SK-N-SH (cell line): ENCODE data around the gene LCOR. TPM values are rescaled to one million over a fixed set of nuclear protein-coding genes. Genes with fewer than 3 reads are reported as not detected.

Experiments
- CTCF ChIA-PET: fragments of 300-600, 350-600 bp; formaldehyde crosslinking; extraction: SDS; loops from one replicate; lab custom pipeline; 2021; lab: Yijun Ruan, JAX
- POLR2A ChIA-PET: fragments of 350-600 bp; sonication (Branson Sonifier 250); formaldehyde crosslinking; extraction: SDS; loops from one replicate; lab custom pipeline; 2020; ENCODE audit warnings: antibody characterized with exemption, inconsistent platforms; lab: Yijun Ruan, JAX
- DNase-seq: peaks from one replicate; pipeline ENCODE4 v3.0.0; 2012
- H2AFZ ChIP-seq: fragments of 200-600 bp; sonication (generic); 2 replicates; pipeline ENCODE4 v1.8.1; 2016; ENCODE audit warnings: antibody characterized with exemption, mild to moderate bottlenecking, low read depth
- H3F3A ChIP-seq: fragments of 200-600 bp; sonication (generic); replicated peaks from 2 replicates; pipeline ENCODE3; 2016; ENCODE audit warnings: antibody characterized with exemption, mild to moderate bottlenecking; ENCODE audit not compliant: insufficient read depth
- H3K27ac ChIP-seq, 2 experiments: fragments of 200-500 bp in 1 of 2; fragments of 200-600 bp in 1 of 2; sonication (Bioruptor generic) in 1 of 2; sonication (generic), shearing (Covaris generic) in 1 of 2; 2 replicates each; pipeline versions ENCODE4 v1.5.1 to v1.6.1; 2014 to 2016; ENCODE audit warnings: low read depth in 2 of 2, inconsistent platforms in 1 of 2, low read length in 1 of 2, mild to moderate bottlenecking in 1 of 2, mixed read lengths in 1 of 2
- H3K27me3 ChIP-seq: fragments of 200-600 bp; sonication (generic), shearing (Covaris generic); 2 replicates; pipeline ENCODE4 v1.6.1; 2016; ENCODE audit warnings: mixed run types; ENCODE audit not compliant: insufficient read depth
- H3K36me3 ChIP-seq, 2 experiments: fragments of 200-500 bp in 1 of 2; fragments of 200-600 bp in 1 of 2; sonication (Bioruptor generic) in 1 of 2; sonication (generic) in 1 of 2; replicated peaks in 1 of 2; 2 replicates each; pipeline versions ENCODE3 to v1.5.1; 2014 to 2016; ENCODE audit warnings: low read length in 1 of 2, mild to moderate bottlenecking in 1 of 2; ENCODE audit not compliant: insufficient read depth in 2 of 2, control insufficient read depth in 1 of 2
- H3K4me1 ChIP-seq, 2 experiments: fragments of 200-500 bp in 1 of 2; fragments of 200-600 bp in 1 of 2; sonication (Bioruptor generic) in 1 of 2; sonication (generic), shearing (Covaris generic) in 1 of 2; 2 replicates each; pipeline versions ENCODE4 v1.5.1 to v1.6.1; 2014 to 2016; ENCODE audit warnings: low read depth in 1 of 2, low read length in 1 of 2, mixed run types in 1 of 2; ENCODE audit not compliant: insufficient read depth in 2 of 2, control insufficient read depth in 1 of 2
- H3K4me2 ChIP-seq: fragments of 200-600 bp; sonication (generic), shearing (Covaris generic); 2 replicates; pipeline ENCODE4 v1.6.1; 2017; ENCODE audit warnings: mixed run types
- H3K4me3 ChIP-seq, 2 experiments: fragments of 200-500 bp in 1 of 2; fragments of 200-600 bp in 1 of 2; sonication (Bioruptor generic) in 1 of 2; sonication (generic), shearing (Covaris generic) in 1 of 2; 2 replicates each; pipeline versions ENCODE4 v1.5.1 to v1.8.1; 2014 to 2016; ENCODE audit warnings: low read depth in 2 of 2, inconsistent platforms in 1 of 2, low read length in 1 of 2, mild to moderate bottlenecking in 1 of 2, mixed read lengths in 1 of 2, moderate library complexity in 1 of 2
- H3K79me2 ChIP-seq: fragments of 200-600 bp; sonication (generic); 2 replicates; pipeline ENCODE4 v1.8.1; 2017; ENCODE audit warnings: mild to moderate bottlenecking; ENCODE audit not compliant: insufficient read depth
- H3K9ac ChIP-seq: fragments of 200-600 bp; sonication (generic); 2 replicates; pipeline ENCODE4 v1.6.1; 2017; ENCODE audit warnings: mixed run types
- H3K9me2 ChIP-seq: fragments of 200-600 bp; sonication (generic); 2 replicates; pipeline ENCODE4 v1.6.1; 2017; ENCODE audit warnings: mixed run types
- H3K9me3 ChIP-seq: fragments of 200-600 bp; sonication (generic); 2 replicates; pipeline ENCODE4 v1.6.1; 2017; ENCODE audit warnings: mixed run types, mild to moderate bottlenecking, moderate library complexity
- H4K20me1 ChIP-seq: fragments of 200-600 bp; sonication (generic); 2 replicates; pipeline ENCODE4 v1.6.1; 2017; ENCODE audit warnings: mild to moderate bottlenecking, mixed run types; ENCODE audit not compliant: insufficient read depth
- CTCF ChIP-seq: fragments of 200-600 bp; sonication (generic); IDR thresholded peaks from 2 replicates; pipeline ENCODE4 v1.6.1; 2017; ENCODE audit warnings: antibody characterized with exemption, mild to moderate bottlenecking, moderate library complexity
- EP300 ChIP-seq, 2 experiments: IDR thresholded peaks; 2 replicates each; pipeline versions ENCODE4 v1.4.0 to v1.6.1; 2012; ENCODE audit warnings: borderline replicate concordance in 1 of 2, low read depth in 1 of 2, low read length in 1 of 2
- EZH2phosphoT487 ChIP-seq: fragments of 200-600 bp; sonication (generic); IDR thresholded peaks from 2 replicates; pipeline ENCODE4 v1.6.1; 2017; ENCODE audit warnings: low read depth, mixed run types, mild to moderate bottlenecking, antibody characterized with exemption, moderate library complexity, borderline replicate concordance
- FOXJ3 ChIP-seq: sonication (generic); formaldehyde crosslinking; IDR thresholded peaks from 2 replicates; pipeline ENCODE4 v1.5.1; 2020; ENCODE audit warnings: mild to moderate bottlenecking, missing genetic modification reagents
- FOXM1 ChIP-seq: IDR thresholded peaks from 2 replicates; pipeline ENCODE4 v1.4.0; 2012; ENCODE audit warnings: low read depth, mild to moderate bottlenecking
- GABPA ChIP-seq: IDR thresholded peaks from 2 replicates; pipeline ENCODE4 v1.4.0; 2012; ENCODE audit warnings: low read depth, mild to moderate bottlenecking
- JUND ChIP-seq: IDR thresholded peaks from 2 replicates; pipeline ENCODE4 v1.4.0; 2012
- MXI1 ChIP-seq: IDR thresholded peaks from 2 replicates; pipeline ENCODE4 v1.6.1; 2012; ENCODE audit warnings: mild to moderate bottlenecking, low read depth, low read length, improper control_type of control experiment
- NFIC ChIP-seq: IDR thresholded peaks from 2 replicates; pipeline ENCODE4 v1.4.0; 2012; ENCODE audit warnings: borderline replicate concordance
- POLR2AphosphoS5 ChIP-seq: IDR thresholded peaks from 2 replicates; pipeline ENCODE4 v1.6.1; 2012; ENCODE audit warnings: low read depth, low read length
- RCOR1 ChIP-seq: fragments of 150-350 bp; IDR thresholded peaks from 2 replicates; pipeline ENCODE4 v1.6.1; 2017; ENCODE audit warnings: antibody characterized with exemption, low read length
- RFX5 ChIP-seq: IDR thresholded peaks from 2 replicates; pipeline ENCODE4 v1.6.1; 2012; ENCODE audit warnings: mild to moderate bottlenecking, improper control_type of control experiment, low read length
- SIN3A ChIP-seq: IDR thresholded peaks from 2 replicates; pipeline ENCODE4 v1.6.1; 2012; ENCODE audit warnings: low read depth, mild to moderate bottlenecking, low read length, moderate library complexity, borderline replicate concordance
- SMC3 ChIP-seq: IDR thresholded peaks from 2 replicates; pipeline ENCODE4 v1.6.1; 2012; ENCODE audit warnings: low read depth, low read length, improper control_type of control experiment
- TAF1 ChIP-seq: IDR thresholded peaks from 2 replicates; pipeline ENCODE4 v1.6.1; 2012; ENCODE audit warnings: low read depth, mild to moderate bottlenecking, low read length, moderate library complexity, borderline replicate concordance
- TCF12 ChIP-seq: IDR thresholded peaks from 2 replicates; pipeline ENCODE4 v1.4.0; 2012
- TEAD4 ChIP-seq: IDR thresholded peaks from 2 replicates; pipeline ENCODE4 v1.4.0; 2012; ENCODE audit warnings: mild to moderate bottlenecking, borderline replicate concordance; ENCODE audit not compliant: insufficient read depth
- YY1 ChIP-seq: IDR thresholded peaks from 2 replicates; pipeline ENCODE4 v1.4.0; 2012; ENCODE audit warnings: low read depth, mild to moderate bottlenecking
- WGBS: methylation state at CpG from one replicate; pipeline ENCODE4 v1.1.6; 2017; ENCODE audit warnings: low lambda C conversion rate; 5-methylcytosine and 5-hydroxymethylcytosine counted together
- polyA plus RNA-seq, 3 experiments: library from polyadenylated mRNA; depleted of rRNA; stranded (reverse); fragments of >200 nt; gene quantifications; 2 replicates each; pipeline ENCODE4 v1.2.3, GENCODE V29; 2012
- TF ChIP-seq, protein P1 (sequence below): IDR thresholded peaks from 2 replicates; pipeline ENCODE4 v1.4.0; 2012; ENCODE audit warnings: low read depth
- TF ChIP-seq, protein P2 (sequence below): IDR thresholded peaks from 2 replicates; pipeline ENCODE4 v1.4.0; 2012; ENCODE audit warnings: low read depth, borderline replicate concordance

Gene LCOR
- polyA plus RNA-seq, 1 of the 3 experiments (the other 2 are of a cell fraction): 1.9 TPM

DNA sequence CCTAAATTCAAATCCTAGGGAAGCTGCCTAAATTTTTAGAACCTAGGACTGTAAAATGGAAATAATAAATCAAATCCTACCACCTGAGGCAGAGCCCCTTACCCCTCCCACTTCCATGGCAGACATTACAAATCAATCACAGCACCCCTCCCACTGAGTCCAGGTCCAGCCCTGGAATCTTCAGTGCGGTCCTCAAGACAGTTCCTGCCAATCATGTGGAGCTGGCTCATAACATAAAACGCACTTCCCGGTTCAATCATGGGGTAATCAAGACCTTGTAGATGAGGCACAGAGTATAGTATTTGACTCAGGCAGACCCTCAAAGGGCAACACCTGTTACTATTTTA is 196.7 kb downstream of the LCOR start:
- Histone ChIP-seq H3K9ac (no peak overlapping the region), H4K20me1 (no peaks in the 10 kb centered on the region; the same call in 1 of the 2 replicates), H3K9me2 (no peaks in the 10 kb centered on the region), H3K36me3 (no peaks in the 10 kb centered on the region), H3K27ac (no peak overlapping the region), H3K9me3 (no peaks in the 10 kb centered on the region), H3K4me2 (no peak overlapping the region), H3F3A (peaks cover 20% of the 10 kb centered on the region), H3K4me1 (peaks cover 0 to 11% of the 10 kb centered on the region in 2 experiments; a peak in 1 of 4 replicates), H3K27me3 (no peaks in the 10 kb centered on the region), H3K79me2 (no peaks in the 10 kb centered on the region), H3K4me3 (no peak overlapping the region), H2AFZ (no peak overlapping the region)
- no peak for DNase-seq
- TF ChIP-seq FOXM1 (no peak), TCF12 (no peak), GABPA (no peak), SMC3 (no peak), YY1 (no peak), EZH2phosphoT487 (no peak), RCOR1 (no peak), EP300 (IDR thresholded peaks at IDR 0.05; ENCODE audit: borderline replicate concordance in 1 of 2, low read depth in 1 of 2, low read length in 1 of 2) (no peak), TAF1 (no peak), FOXJ3 (no peak), SIN3A (no peak), RFX5 (no peak), TEAD4 (no peak), JUND (no peak), MXI1 (no peak), NFIC (no peak)
- TF ChIP-seq, protein P1, sequence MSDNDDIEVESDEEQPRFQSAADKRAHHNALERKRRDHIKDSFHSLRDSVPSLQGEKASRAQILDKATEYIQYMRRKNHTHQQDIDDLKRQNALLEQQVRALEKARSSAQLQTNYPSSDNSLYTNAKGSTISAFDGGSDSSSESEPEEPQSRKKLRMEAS: no peak
- TF ChIP-seq, protein P2, sequence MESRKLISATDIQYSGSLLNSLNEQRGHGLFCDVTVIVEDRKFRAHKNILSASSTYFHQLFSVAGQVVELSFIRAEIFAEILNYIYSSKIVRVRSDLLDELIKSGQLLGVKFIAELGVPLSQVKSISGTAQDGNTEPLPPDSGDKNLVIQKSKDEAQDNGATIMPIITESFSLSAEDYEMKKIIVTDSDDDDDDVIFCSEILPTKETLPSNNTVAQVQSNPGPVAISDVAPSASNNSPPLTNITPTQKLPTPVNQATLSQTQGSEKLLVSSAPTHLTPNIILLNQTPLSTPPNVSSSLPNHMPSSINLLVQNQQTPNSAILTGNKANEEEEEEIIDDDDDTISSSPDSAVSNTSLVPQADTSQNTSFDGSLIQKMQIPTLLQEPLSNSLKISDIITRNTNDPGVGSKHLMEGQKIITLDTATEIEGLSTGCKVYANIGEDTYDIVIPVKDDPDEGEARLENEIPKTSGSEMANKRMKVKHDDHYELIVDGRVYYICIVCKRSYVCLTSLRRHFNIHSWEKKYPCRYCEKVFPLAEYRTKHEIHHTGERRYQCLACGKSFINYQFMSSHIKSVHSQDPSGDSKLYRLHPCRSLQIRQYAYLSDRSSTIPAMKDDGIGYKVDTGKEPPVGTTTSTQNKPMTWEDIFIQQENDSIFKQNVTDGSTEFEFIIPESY: no peak
- ChIA-PET CTCF (interaction anchor here (0.5 to 6.4 kb wide), 3 partner anchors 8 to 225 kb away, joined by 3 to 75 read pairs (median 3); no protein-coding TSS in a partner anchor), POLR2A (no interaction called here)
- 91% methylated on average over 3 of the region's 3 CpGs for WGBS

DNA sequence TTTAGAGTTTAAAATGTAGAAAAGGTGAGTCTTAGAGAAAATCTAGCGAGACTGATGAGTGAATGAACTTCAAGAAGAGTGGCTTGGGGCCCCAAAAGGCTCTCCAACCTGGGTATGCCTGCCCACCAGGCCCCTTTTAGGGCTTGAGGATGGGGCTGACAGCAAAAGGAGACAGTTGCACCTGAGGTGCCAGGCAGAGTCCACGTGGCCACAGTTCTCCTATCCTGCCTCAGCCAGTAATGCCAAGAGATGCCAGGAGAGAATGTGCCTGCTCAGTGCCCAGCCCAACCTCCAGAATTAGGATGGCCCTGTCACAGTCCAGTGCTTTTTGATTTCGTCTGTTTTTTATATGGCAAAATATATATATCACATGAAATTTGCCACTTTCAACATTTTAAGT is 197.2 kb downstream of the LCOR start:
- CTCF ChIA-PET: interaction anchor here (0.5 to 12.0 kb wide), 4 partner anchors 8 to 225 kb away, joined by 3 to 184 read pairs (median 39); no protein-coding TSS in a partner anchor
- 47% methylated on average over 3 of the region's 3 CpGs for WGBS
- TF ChIP-seq CTCF (no peak), SIN3A (no peak), EP300 (IDR thresholded peaks at IDR 0.05; ENCODE audit: borderline replicate concordance in 1 of 2, low read depth in 1 of 2, low read length in 1 of 2) (no peak), GABPA (no peak), NFIC (no peak), POLR2AphosphoS5 (no peak), FOXJ3 (no peak), FOXM1 (no peak)
- TF ChIP-seq, protein P2: no peak

More for the DNA sequence above, 197.2 kb downstream of the LCOR start:
- H3K9ac ChIP-seq: no peak overlapping the region
- no peaks in the 10 kb centered on the region for H3K79me2 ChIP-seq
- no peak overlapping the region for H3K27ac ChIP-seq
- H3K9me2 ChIP-seq: no peaks in the 10 kb centered on the region
- H2AFZ ChIP-seq: no peak overlapping the region
- no peaks in the 10 kb centered on the region; the same call in 1 of the 2 replicates for H4K20me1 ChIP-seq
- no peak overlapping the region for H3K4me2 ChIP-seq
- POLR2A ChIA-PET: no interaction called here
- no peaks in the 10 kb centered on the region for H3K9me3 ChIP-seq
- no peaks in the 10 kb centered on the region for H3K27me3 ChIP-seq
- DNase-seq: no peak
- 0 out of 4 replicates have a peak, but pooled peaks cover 0 to 7% of the 10 kb centered on the region in 2 experiments for H3K4me1 ChIP-seq
- H3K36me3 ChIP-seq: no peaks in the 10 kb centered on the region
- peaks cover 15% of the 10 kb centered on the region for H3F3A ChIP-seq
- no peak overlapping the region for H3K4me3 ChIP-seq
